Stimulated activated CD4-positive, alpha-beta T cell treated with anti-CD3 and anti-CD28 coated beads, Interleukin-4, amount 100 ng/mL, for 48 hours (primary cell): ENCODE data around the gene PEPD.

Source experiments
- DNase-seq, 2 donors: peaks; one replicate each; pipeline ENCODE4 v3.0.0-alpha.2; 2020; ENCODE audit warnings: low read depth in 2 of 2

PEPD gene

DNA sequence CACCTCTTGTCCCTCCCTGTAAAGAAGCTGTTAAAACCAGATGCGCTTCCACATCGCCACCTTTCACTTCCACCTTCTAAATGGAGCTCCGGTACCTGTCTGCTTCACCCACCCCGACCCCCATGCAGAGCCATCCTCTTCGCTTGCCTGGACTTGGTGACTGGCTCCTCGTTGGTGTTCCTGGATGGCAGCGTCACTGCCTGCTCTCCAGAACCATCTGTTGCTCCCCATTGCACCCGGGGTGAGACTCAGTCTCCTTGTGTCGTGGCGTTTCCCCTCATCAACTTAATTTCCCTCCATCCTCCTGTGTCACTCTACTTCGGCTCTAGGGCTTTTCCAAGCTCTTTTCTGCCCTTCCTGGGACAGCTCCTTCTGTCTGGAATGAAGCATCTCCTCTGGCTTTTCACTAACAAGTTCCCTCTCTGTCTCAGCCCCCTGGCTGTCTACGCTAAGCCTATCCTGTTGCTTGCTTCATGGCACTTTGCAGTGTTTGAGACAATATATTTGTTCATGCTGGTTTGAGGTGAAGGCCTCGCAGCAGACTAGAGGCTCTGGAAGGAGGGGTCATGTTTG is 137.8 kb downstream of the PEPD start:
- no peak for DNase-seq

DNA sequence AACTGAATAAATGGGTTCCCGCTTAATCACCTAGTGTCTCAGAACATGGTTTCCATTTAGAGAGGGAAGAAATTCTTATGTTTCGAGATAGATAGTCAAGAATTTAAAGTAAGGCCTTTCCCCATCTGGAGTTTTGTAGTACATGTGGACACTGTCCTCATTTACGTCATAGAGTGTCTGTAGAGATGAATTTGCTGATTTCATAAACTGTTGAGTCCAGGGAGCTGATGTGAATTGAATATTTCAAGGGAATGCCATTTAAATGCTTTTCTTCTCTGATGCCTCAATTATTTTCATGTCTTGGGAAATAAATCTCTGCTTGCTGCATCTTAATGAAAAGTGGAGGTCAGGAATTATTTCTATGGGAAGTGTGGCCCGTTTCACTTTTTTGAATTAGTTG is 138.6 kb downstream of the PEPD start:
- no peak for DNase-seq

DNA sequence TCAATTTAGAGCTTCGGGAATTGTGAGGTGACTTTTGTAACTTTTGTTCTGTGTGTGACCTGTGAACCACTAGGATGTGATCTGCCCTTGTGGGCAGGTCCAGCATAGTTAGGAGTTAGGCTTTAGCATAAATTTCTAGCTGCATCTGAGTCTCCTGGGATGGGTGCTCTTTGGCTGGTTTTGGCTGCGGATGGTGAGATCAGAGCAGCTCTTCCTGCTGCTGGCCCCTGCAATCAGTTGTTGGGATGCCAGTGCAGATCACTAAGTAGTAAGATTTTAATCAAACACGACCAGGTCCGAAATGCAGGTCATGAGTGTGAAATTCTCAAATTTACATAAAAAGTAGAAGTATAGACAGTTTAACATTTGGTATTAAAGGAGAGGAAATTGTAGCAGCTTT is 139.6 kb downstream of the PEPD start:
- no peak for DNase-seq

DNA sequence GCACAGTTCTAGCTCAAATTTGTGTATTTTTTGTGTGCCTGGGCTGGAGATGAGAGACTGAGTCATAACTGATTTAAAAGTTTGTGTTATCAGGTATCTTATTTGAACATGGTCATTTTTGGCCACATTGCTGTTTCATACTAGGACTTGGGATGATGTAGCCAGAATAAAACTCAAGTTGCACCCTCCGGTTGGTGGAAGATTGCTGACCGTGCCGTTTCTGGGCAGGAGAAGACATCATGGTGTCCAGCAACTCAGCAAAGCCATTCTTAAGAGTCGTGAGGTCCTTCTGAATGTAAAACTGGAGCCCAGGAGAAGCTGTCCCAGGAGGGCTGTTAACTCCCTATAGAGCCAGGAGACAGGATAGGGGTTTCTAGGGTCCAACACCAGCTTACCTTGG is 140.5 kb downstream of the PEPD start:
- DNase-seq, result no peak

DNA sequence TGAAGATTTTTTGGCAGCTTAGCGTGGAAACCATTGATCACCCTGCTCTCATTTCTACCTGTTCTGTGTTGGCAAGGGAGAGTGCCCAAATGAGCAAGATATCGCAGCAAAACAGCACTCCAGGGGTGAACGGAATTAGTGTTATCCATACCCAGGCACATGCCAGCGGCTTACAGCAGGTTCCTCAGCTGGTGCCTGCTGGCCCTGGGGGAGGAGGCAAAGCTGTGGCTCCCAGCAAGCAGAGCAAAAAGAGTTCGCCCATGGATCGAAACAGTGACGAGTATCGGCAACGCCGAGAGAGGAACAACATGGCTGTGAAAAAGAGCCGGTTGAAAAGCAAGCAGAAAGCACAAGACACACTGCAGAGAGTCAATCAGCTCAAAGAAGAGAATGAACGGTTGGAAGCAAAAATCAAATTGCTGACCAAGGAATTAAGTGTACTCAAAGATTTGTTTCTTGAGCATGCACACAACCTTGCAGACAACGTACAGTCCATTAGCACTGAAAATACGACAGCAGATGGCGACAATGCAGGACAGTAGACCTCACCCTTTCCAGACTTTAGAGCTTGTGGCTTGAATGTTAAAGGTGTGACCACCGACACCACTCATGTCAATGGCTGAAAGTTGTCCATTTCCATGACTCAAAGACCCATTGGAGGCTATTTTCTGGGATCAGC is 142.3 kb downstream of the PEPD start:
- no peak for DNase-seq

DNA sequence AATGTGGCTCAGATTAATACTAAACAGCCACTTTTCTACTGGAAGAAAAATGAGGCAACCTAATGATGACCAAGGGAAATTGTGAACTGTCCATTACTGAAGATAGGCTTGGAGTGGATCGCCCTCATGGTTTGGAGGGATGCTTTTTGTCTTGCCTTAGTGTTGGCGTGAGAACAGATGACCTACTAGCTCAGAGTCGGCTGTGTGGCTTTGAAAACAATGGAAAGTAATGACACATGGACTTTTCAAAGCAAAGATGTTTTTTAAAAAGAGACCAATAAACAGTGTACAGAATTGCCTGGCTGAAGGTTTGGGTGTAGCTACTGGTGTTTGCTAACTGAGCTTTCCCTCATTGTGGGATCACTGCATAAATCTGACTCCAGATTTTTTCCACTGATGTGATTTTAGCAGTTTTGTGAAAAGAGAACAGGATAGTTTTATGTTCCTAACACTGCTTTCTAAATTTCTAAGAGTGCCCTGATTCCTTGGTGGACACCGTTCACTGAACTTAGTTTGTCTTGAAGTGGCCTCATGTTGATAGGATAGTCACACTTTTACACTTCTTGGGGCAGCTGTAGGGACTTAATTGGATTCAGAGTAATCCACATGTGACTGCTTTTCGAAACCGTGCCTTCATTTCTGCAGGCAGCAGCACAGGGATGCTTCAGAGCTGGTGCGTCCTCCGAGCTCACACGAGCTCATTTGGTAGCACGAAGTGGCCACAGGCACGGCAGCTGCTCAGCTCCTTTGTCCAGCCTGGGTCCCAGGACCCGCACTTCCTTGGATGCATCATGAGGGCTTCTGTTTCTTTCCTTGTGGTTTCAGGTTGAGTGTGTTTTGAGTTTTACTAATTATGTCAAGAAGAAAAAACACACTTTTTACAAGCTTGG is 143.8 kb downstream of the PEPD start:
- no peak for DNase-seq

DNA sequence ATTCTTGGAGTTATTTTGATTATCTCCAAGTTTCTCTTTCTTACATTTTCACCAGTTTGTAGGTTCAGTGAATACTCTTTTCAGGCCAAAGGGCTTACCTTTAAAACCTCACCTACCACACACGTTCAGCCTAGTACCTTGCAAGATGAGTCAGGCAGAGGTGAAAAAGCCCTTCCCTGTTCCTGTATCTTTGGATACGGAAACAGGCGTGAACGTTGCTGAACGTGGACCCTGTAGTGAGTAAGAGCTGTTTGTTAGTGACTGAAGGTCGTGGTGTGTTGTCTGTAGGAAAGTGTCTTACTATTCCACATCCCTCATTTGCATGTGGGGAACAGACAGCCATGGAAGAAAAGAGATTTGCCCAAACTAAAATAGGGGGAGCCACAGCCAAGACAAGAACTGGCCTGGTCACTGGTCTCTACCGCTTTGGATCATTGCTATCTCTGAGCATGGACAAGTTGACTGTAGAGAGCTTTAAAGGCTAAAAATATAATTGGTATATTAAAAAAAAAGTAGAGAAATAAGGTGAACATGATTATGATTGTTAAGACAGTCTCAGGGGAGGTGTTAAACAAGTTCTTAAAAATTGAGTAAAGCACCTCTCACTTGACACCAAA is 144.5 kb downstream of the PEPD start:
- no peak for DNase-seq

DNA sequence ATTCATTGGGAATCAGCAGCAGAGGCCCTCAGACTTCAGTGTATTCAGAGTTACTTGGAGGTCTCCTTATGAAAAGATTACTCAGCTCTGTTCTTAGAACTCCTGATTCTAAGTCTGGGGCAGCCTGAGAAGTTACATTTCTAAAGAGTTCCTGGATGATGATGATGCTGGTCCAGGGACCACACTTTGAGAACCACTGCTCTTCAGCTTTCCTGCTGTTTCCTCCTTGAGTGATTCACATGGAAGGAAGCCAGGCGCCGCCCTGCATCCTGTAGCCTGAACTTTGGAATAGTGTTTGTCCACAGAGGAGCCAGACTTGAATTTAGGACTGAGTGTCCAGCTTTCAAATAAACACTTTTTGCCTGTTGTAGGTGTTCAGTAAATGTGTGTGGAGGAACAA is 145.2 kb downstream of the PEPD start:
- no peak for DNase-seq

DNA sequence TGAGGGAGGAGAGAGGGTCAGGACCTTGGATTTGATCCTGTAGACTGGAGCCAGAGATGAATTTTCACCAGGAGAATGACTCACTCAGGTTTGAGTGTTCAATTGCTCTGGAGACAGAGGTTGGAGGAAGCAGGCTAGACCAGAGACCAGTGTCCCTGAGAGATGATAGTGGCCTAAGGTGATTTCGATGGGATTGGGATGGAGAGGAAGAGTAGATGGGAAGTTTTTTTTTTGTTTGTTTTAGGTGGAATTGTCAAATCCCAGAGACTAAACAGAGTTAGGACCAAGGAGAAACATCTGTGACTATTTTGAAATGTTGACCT is 145.8 kb downstream of the PEPD start:
- no peak for DNase-seq

DNA sequence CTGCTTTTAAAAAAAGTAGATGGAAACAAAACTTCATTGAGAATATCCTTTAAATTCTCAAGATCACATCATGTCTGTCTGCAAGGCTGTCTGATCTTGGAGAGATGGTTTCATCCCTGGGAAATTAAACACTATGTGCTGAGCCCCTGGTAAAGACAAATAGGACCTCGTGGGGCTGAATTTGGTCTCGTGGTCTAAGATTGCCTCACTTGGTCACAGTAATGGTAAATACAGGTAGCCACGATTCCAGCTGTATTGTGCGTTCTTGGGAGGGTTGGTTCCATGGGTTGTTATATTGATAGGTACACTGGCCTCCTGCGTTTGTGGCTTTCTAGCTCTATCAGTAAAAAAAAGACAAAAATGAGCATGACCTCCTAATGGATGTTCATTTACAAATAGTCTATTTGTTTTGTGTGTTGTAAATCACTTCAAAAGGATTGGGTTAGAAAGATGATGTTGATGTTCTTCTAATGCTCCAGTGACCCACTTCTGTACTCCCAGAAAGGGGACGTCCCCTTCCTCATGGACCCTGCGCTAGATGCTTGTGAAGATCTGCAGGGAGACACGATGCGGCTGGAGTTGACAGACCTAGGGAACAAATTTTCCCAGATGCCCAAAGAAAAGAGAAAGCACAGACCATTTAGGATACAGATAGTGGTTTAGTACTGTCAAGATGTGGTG is 146.3 kb downstream of the PEPD start:
- DNase-seq, result no peak

DNA sequence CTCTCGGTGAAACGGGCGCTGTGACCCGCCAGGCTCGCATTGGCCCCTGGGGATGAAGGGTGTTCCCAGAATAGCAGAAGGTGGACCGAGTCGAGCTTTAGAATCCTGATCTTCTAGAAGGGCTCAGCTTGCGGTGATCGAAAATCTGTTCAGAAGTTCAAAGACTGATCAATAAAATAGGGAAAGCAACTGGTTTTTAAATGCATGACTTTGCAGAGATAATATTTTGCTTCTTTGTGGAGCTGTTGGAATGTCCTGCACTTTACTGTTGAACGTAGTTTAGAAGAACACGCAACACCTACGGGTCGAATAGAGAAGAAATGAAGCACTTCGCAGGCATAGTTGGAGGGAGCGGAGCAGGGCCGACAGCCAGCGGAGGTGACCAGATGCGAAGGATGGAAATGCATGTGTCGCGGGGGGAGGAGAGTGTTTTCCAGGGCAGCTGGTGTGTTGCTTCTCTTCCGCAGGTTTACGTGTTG is 147.3 kb downstream of the PEPD start:
- no peak for DNase-seq

DNA sequence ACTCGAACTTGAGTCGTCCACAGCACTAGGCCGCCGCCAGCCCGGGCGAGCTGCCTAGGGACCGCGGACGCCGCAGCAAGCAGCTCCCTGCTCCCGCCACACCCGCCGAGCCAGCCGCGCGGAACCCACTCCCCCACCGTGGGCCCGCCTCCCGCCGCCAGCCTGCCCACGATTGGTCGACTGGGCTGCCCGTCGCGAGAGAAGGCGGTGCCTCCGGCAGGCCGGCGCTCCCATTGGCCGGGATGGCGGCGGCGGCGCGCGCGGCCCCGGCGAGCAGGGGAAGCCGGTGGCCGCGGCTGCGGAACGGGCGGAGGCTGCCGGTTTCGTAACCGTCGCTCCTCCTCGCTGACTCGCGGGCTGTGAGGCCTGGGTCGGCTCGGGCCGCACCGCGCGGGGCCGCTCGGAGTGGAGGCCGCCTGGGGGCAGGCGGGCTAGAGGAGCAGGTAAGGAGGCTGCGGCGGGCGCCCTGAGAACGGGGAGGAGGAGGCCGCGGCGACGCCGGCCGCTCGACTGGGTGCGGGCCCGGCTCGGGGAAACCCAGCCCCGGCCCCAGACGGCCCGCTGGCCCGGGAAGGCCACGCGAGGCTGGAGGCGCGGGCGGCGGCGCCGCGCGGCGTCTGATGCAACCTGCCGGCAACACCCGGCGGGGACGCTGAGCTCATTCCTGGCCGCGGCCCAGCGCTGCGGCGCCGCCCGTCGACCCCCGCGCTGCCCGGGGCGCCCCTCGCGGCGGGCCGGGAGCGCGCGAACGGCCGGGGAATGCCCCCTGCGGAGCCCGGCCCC is 147.9 kb downstream of the PEPD start, which contains the start of gene CEBPG:
CEBPG (plus strand) TSS at position 257 of the 783 bp plus-strand sequence. CDS start 5,531 bp downstream, outside the sequence.
- DNase-seq, result peak; percentile 88 to 90

DNA sequence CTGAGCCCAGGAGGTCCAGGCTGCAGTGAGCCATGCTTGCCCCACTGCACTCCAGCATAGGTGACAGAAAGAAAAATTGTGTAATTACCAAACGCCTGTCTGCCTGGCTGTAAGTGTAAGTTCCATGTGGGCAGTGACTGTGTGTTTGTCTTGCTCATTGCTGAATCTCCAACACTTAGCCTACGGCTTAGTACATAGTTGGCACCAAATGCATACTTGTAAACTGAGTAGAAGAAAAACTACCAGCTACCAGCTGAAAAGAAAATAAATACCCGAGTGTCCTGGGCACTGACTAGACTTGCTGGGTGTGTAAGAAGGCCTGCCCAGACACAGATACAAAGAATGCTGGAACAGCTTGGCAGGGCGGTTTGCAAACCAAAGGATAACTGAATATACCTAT is 150.8 kb downstream of the PEPD start:
- DNase-seq, result no peak

DNA sequence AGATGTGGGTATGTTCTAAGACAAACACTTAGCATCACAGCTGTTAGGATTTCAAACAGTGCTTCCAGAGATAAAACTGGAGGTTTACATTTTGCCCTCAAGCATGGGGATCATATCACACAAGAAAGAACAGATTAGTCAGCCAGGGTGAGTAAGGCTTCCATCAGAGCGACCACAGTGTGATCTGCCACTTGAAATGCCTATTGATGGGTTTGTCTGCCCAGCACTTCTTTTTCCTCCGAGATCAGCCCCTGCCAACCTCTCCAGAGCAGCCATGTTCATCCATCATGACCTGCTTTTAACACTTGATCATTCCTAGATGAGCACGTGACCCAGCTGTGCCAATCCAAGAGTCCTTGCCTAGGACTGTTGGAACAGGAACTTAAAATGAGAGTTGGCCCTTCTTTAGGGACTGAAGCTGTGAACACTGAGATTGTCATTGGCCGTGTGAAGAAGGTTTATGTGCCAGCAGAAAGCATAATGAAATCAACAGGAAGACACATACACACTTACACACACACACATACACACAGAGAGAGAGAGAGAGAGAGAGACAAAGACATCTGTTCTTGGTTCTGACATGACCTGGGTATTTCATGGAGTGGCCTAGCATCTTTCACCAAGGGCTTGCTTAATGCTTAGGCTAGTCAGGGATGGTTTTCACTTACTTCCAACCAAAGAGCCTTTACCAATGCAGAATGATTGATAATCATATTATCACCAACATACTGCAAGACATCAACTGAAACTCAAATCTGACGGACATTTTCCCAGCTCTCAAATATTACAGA is 153.3 kb downstream of the PEPD start:
- no peak for DNase-seq

DNA sequence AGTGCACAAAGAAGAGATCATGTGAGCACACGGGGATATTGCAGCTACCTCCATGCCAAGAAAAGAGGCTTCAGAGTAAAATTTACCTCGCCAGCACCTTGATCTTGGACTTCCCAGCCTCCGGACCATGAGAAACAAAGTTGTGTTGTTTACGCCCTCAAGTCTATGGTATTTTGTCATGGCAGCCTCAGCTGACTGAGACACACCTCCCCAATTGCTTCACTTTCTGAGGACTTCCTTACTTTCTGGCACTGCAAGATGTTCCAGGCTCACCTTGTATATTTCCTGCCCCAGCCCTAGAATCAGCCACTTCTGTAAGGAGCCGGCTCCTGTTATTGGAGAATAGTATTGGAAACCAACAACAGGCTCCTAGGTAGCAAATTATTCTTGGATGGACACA is 154.7 kb downstream of the PEPD start:
- no peak for DNase-seq

DNA sequence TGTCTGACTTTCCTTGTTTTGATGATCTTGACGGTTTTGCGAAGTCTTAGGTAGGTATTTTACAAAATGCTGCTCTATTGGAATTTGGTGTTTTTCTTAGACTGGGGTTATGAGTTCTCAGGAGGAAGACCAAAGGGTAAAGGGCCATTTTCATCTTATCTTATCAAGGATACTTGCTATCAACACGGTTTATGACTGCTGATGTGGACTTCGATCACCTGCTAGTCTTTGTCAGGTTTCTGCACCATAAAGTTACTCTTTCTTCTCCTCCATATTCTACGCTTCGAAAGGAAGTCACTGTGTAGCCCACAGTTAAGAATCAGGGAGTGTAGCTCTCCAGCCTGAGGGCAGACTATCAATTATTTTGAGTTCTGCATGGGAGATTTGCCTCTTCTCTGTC is 155.5 kb downstream of the PEPD start:
- DNase-seq, result no peak

DNA sequence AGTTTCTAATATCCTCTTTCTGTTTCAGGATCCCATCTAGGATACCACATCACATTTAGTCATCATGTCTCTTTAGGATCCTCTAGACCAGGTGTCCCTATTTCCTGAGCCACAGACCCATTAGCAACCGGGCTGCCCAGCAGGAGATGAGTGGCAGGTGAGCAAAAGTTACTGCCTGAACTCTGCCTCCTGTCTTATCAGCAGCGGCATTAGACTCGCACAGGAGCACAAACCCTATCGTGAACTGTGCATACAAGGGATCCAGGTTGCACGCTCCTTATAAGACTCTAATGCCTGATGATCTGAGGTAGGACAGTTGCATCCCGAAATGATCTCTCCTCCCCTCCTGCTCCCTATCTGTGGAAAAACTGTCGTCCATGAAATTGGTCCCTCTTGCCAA is 155.9 kb downstream of the PEPD start:
- DNase-seq, result no peak

DNA sequence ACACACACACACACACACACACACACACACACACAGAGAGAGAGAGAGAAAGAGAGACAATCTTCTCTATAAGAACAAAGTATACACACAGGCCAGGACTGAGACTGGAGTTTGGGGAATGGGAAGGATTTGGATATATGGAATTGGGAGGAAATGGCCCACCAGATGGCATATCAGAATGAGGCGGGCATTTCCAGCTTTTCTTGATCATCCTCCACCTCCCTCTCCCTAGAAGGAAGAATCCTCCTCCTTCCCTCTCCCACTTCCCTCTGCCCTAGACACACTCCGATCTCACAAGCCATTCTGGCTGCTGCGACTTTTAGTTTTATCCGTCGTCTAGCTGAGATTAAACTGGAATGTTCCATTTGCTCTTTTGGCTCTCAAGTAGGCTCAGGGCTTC is 158.1 kb downstream of the PEPD start:
- no peak for DNase-seq

DNA sequence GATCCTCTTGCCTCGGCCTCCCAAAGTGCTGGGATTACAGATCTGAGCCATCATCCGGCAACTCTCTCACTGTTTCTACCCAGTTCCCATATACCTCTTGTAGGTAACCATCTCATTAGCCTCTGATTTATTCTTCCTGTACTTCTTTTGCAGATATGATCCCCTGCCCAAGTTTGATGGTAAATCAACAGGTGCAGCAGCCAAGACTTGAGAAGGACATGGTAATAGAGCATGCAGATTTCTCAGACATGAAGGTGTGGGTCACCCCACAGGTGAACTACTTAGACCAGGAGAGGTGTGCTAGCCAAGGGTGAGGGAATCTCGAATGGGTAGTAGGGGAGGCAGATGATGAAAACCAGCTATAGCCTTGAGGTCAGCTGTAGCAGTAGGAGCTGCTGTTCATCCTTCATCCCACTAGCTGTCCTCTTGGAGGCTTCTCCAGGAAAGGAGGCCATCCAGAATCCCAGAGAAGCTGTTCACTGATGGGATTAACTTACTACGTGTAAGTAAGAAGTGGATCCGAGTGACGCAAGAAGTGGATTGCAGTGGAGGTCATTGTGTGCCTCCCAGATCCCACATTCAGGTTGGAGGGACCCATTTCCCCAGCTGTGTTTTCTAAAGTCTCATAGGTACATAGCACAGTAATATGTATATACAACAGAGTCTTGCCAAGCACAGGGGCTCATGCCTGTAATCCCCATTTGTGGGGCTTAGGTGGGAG is 158.9 kb downstream of the PEPD start:
- DNase-seq, result no peak

DNA sequence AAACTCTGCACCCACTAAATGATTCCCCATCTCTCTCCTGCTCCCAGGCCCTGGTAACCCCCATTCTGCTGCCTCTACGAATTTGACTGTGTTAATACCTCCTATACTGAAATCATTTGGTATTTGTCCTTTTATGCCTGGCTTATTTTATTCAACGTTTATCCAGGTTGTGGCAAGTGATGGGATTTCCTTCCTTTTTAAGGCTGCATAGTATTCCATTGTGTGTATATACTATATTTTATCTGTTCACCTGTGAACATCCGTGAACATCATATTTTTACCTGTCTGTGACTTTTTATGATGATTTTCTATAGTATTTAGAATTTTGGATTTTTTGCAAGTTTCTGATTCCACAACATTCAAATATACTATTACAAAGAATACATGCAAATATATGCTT is 162.0 kb downstream of the PEPD start:
- no peak for DNase-seq
